ENCODE measurements around the gene HSPB1.

Gene HSPB1

DNA sequence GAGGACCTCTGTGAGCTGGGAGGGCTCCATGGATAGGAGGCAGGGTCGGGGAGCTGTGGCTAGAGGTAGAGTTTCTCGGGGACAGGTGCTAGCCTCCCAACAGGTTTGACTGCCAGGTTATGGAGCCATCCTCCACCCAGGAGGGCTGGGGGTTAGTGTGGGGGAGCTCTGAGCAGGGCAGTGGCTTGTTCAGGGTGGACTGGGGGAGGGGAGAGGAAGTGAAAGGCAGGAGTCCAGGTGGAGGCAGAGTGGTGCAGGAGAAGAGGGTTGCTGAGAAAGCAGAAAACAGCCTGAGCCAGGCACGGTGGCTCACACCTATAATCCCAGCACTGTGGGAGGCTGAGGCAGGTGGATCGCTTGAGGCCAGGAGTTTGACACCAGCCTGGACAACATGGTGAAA lies 40.5 kb upstream of the HSPB1 start:
- no peak overlapping the region for H3K4me3 ChIP-seq (ENCODE audit: control insufficient read depth, low read depth, low read length)
- no peak for DNase-seq (ENCODE audit: low read depth)
- TF ChIP-seq, protein P1, sequence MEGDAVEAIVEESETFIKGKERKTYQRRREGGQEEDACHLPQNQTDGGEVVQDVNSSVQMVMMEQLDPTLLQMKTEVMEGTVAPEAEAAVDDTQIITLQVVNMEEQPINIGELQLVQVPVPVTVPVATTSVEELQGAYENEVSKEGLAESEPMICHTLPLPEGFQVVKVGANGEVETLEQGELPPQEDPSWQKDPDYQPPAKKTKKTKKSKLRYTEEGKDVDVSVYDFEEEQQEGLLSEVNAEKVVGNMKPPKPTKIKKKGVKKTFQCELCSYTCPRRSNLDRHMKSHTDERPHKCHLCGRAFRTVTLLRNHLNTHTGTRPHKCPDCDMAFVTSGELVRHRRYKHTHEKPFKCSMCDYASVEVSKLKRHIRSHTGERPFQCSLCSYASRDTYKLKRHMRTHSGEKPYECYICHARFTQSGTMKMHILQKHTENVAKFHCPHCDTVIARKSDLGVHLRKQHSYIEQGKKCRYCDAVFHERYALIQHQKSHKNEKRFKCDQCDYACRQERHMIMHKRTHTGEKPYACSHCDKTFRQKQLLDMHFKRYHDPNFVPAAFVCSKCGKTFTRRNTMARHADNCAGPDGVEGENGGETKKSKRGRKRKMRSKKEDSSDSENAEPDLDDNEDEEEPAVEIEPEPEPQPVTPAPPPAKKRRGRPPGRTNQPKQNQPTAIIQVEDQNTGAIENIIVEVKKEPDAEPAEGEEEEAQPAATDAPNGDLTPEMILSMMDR (IDR thresholded peaks at IDR 0.05; ENCODE audit: control insufficient read depth, insufficient read depth, low read depth, low read length, missing control alignments): no peak

DNA sequence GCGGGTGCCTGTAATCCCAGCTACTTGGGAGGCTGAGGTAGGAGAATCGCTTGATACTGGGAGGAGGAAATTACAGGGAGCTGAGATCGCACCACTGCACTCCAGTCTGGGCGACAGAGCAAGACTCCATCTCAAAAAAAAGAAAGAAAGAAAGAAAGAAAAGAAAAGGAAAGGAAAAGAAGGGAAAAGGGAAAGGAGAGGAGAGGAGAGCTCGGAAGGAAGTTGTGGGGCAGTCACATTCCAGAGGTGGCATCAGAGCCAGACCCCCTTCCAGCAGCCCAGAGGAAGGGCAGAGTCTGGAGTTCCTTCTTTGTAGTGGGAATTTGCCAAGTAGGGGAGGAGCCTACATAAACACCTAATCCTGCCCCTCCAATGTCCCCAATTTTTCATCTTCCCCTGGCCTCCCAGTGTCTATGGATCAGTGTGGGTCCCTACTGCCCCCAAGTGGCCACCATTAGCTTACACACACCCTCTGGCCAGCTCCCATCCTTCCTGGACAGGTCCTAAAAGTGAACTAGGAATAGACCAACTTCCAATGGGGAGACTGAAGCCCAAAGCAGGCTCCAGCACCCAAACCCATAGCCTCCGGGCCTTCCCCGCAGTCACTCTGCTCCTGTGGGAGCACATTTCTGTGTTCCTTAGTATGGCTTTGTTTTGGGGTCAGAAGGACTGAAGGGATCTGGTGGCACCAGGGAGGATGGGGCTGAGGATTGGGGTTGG lies 39.6 kb upstream of the HSPB1 start:
- TF ChIP-seq, protein P1 (IDR thresholded peaks at IDR 0.05; ENCODE audit: control insufficient read depth, insufficient read depth, low read depth, low read length, missing control alignments): peak; percentile 90
- no peak overlapping the region for H3K4me3 ChIP-seq (ENCODE audit: control insufficient read depth, low read depth, low read length)
- peak; percentile 8 for DNase-seq (ENCODE audit: low read depth)

DNA sequence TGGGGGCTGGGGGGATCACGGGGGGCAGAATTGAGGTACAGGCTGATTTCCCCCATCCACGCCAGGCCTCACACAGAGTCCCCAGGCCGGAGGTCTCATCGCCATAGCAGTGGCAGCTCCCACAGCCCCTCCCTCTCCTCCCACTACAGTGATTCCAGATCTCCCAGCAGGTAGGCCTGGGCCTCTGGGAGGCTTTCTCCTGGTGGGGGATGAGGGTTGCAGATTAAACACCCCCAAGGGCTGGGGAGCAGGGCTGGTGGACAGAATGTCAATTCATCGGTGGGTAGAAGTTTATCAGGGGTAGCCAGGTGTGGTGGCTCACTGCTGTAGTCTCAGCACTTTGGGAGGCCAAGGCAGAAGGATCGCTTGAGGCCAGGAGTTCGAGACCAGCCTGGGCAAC lies 37.2 kb upstream of the HSPB1 start:
- no peak overlapping the region for H3K4me3 ChIP-seq (ENCODE audit: control insufficient read depth, low read depth, low read length)
- TF ChIP-seq, protein P1 (IDR thresholded peaks at IDR 0.05; ENCODE audit: control insufficient read depth, insufficient read depth, low read depth, low read length, missing control alignments): no peak
- DNase-seq (ENCODE audit: low read depth): no peak

DNA sequence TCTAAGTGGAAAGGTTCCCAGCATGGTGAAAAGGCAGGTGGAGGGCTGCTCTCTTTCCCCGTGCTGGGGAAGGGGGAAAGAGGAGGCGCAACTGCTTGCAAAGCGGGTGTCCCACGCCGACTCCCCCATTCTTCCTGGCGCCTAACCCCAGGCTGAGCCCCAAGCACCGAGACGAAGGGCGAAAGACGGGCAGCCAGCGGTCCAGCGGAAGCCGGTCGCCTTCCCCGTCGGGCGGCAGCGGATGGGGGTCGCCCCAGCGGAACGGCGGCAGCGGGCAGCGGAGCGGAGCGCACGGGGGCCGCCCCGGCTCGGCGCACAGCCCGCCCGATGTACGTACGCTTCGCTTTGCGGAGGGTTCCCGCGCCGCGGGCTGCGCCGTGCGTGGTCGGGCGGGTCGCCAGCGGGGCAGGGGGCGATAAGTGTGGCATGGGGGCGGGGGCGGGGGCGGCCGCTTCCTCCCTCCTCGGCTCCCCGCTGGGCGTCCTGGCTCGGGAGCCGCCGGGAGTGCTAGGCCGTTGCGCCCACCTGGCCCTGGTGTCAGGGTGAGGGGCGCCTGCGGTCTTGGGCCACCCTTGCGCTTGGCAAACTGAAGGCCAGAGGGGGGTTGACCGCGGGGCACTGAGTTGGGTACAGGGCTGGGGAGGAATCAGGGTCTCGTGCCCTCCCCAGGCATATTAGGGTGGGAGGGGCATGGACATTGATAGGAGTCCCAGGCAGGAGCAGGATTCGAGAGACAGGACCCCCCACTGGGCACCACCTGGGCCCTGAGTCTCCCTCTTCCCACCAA lies 35.2 kb upstream of the HSPB1 start:
- DNase-seq (ENCODE audit: low read depth): no peak
- TF ChIP-seq, protein P1 (IDR thresholded peaks at IDR 0.05; ENCODE audit: control insufficient read depth, insufficient read depth, low read depth, low read length, missing control alignments): no peak
- peak overlapping the region; percentile 19 for H3K4me3 ChIP-seq (ENCODE audit: control insufficient read depth, low read depth, low read length)

DNA sequence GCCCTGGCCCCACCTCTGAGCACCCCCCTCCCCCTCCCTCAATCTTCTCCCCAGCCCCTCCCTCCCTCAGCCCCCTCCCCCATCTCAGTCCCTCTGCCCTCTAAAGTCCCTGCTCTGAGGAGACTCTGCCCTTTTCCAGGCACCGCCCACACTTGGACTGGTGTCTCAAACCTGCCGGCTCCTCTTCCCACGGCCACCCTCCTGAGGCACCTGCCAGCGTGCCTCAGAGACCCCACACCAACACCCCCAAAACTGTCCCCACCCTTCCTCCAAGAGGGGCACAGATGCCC lies 34.6 kb upstream of the HSPB1 start:
- H3K4me3 ChIP-seq (ENCODE audit: control insufficient read depth, low read depth, low read length): no peak overlapping the region

DNA sequence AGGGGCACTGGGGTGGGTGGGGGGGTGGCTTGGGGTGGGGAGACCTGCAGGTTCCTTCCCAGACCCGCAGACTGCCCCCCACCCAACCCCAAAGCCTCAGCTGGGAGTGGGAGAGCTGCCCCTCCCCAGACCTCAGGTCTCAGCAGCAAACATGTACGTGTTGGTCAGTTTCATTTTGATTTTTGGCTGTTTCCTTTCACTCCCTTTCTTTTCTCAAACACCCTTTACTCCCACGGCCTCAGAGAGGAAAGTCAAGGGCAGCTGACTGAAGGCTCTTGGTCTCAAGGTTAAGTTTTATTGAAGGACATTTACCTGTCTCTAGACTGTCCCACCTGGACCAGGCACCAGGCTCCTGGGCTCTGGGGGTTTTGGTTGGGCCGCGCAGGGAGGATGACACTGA lies 34.1 kb upstream of the HSPB1 start:
- TF ChIP-seq, protein P1 (IDR thresholded peaks at IDR 0.05; ENCODE audit: control insufficient read depth, insufficient read depth, low read depth, low read length, missing control alignments): no peak
- no peak overlapping the region for H3K4me3 ChIP-seq (ENCODE audit: control insufficient read depth, low read depth, low read length)
- no peak for DNase-seq (ENCODE audit: low read depth)

More for the DNA sequence above, 34.6 kb upstream of the HSPB1 start:
- TF ChIP-seq, protein P1 (IDR thresholded peaks at IDR 0.05; ENCODE audit: control insufficient read depth, insufficient read depth, low read depth, low read length, missing control alignments): no peak
- DNase-seq (ENCODE audit: low read depth): no peak

Measured in AG09309 (cell line).